NCI-H82 (cell line): ENCODE data around the gene DQX1.

Source experiments
- DNase-seq: peaks from one replicate; lab custom pipeline; 2025; lab: John Stamatoyannopoulos, UW

The DQX1 gene

DNA sequence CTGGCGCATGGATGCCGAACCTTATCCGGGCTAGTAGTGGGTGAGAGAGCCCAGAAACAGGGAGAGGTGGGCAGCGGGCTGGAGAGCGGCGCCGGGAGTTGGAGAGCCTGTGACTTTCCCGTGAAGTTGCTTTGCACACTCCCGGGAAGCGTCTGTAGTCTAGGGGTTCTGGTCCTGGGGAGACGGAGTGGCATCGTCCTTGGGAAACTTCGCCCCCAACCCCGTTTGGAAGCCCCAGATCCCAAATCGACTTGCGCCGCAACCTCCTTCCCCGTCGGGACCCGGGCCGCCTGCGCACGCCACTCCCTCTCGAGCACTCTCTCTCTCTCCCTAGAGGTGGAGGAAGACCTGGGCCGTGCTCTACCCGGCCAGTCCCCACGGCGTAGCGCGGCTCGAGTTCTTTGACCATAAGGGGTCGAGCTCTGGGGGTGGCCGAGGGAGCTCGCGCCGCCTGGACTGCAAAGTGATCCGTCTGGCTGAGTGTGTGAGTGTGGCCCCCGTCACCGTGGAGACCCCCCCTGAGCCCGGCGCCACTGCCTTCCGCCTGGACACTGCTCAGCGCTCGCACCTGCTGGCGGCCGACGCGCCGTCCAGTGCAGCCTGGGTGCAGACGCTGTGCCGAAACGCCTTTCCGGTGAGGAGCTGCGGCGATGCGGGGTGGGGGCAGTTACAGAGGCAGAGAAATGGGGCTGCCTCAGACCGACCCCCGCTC, 28.9 kb upstream of the DQX1 start:
- DNase-seq, result peak; percentile 65

GRCh38 chr2:74553892-74554819, 28.1 kb upstream of the DQX1 start, which contains the start of the genes DOK1 and LOXL3:
TSS of gene DOK1 (plus strand) at chr2:74554720. CDS start at chr2:74554755, 35 bp downstream.
TSS of gene LOXL3 (minus strand) at chr2:74553942. CDS start at chr2:74552634, 1,308 bp downstream.
- peak; percentile 84 for DNase-seq

DNA sequence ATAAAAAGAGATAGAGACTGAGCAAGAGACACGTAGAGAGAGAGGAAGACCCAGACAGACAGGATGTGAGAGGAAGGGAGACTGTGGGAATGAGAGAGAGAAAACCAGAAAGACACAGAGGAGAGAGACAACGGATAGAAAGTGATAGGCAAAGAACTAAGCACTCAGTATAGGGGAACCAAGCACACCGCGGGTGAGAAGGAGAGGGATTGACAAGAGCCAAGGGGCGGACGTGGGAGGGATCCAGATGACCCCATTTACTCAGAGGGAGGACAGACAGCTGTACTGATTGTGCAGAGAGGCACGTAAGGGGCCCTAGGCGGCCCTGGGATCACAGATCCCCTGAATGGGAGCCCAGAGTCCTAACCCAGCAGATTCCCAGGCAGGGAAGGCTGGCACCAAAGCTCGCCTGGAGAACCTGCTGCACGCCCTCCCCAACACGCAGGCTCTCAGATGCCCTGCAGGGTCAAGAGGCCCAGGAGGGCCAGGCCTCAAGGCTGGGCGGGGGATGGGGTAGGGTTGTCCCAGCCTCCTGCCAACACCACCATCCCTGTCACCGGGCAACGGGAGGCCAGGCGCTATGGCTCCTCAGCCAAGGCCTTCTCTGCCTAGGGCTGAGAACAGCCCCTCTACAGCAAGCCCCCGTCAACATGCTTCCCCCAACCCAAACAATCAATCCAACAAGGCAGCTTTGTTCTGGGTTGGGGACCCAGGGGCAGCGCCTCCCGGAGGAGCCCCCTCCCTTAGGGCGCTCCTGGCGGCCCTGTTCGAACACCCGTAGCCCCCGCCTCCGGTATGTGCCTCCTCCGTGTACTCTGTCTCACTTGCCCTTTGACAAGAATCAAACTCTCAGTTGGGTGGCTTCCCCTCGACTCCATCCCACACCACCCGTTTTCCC, 27.1 kb upstream of the DQX1 start:
- DNase-seq, result peak; percentile 56

DNA sequence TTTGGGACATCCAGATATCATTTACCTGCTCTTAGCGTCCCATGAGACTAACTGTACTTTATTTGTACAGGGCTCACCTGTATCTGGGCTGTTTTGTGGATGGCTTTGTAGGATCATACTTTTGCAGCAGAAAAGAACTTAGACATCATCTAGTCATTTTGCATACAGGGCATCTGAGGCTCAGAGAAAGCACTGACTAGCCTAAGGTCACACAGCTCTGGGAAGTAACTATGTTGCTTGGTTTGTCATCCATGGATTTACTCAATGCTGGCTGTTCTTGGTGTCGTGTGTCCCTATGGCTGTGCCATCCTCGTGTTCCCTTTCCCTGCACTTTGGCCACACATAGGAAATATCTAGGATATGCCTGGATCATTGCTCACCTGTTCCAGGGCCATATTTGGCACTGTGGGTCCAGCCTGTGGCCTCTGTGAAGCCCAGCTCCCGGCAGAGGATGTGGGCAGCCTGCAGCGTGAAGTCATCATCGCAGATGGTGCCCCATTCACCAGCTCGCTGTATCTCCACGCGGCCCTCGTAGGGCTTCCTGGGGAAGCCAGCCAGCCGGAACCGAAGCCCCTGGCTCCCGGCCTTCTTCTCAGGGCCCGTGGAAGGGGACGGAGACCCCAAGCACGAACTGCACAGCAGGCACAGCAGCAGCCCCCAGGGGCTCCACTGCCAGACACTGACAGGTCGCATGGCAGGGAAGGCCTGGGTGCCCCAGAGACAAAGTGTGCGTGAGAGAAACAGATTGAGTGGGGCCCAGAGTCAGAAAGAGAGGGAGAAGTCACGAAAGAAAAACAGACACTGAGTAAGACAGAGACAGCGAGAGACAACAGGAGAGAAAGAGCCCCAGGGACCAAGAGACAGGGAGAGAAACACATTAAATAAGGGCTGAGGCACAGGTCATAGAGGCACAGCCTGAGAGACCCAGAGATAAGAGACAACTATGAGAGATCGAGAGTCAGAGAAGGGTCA, 26.2 kb upstream of the DQX1 start:
- no peak for DNase-seq

GRCh38 chr2:74551530-74551929, 25.5 kb upstream of the DQX1 start:
- DNase-seq, result no peak

DNA sequence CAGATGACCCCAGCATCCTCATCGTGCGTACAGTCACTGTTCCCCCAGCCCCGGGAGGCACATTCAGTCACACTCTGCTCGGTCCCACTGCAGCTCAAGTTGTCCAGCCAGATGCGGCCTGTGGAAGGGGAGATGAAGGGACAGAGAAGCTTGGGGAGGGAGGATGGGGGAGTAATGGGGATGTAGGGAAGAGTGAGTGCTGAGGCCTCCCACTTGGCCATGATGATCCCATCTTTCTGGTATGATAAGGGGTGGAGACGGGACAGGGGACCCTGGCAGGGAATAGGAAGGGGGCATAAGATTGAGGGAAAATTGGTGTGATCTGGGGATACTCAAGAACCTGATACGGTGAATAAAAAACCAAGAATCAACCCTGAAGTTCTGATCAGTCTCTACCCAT, 24.2 kb upstream of the DQX1 start:
- no peak for DNase-seq

DNA sequence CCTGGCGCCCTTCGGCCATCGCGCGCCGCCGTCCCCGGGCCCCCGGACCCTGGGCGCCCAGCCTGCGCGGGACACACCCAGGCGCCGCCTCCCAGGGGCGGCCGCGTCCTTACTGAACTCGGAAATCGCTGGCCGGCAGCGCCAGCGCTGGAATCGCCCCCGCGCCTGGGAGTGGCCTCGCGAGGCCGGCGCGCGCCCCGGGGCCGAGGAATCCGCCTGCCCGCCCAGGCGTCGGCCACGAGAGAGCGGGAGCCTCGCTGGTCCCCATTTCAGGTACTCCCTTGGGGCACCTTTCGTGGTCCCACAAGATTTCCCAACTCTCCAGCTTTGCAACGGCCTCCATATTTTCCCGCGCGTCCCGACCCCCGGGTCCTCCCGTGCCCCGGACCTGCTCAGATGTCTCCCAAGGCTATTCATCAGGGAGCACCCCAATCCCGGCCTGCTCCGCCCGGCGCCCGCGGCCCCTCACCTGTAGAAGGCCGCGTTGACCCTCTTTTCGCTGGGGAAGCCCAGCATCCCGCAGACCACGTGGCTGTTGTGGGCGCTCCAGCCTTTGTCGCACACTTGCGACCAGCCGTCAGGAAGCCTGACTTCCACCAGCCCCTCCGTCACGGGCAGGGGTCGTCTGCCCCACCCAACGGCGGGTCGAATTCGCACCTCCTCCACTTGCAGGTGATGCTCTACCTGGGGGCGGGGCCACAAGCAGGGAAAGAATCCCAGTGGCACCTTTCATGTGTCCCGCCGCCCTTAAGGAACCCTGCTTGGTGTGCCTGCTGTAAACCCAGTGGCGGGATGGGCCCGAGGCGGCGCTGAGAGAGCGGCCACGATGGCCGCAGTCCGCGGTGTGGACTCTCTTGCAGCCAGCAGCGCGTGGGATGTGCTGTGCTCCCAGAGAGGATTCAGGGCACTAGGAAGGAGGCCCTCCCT, 23.1 kb upstream of the DQX1 start:
- peak; percentile 78 for DNase-seq

GRCh38 chr2:74548285-74548899, 22.4 kb upstream of the DQX1 start:
- peak; percentile 86 for DNase-seq

DNA sequence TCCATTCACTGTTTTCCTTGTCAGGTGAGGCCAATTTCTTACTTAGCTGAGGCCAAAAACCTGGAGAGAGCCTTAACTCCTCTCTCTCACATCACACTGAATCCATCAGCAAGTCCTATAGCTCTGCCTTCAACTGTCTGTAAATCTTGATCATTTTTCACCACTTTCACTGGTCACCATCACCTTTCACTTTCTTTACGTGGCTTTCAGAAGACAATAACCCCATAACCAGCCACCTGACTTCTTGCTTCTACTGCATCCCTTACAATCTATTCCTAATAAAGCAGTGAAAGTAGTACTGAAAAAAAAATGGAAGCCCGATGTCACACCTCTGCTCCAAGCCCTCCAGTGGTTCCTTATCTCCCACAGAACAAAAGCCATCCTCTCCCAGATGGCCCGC, 20.0 kb upstream of the DQX1 start:
- no peak for DNase-seq

- DNase-seq, result peak; percentile 19
These were observed 18.6 kb upstream of the DQX1 start for GRCh38 chr2:74544634-74545033.

DNA sequence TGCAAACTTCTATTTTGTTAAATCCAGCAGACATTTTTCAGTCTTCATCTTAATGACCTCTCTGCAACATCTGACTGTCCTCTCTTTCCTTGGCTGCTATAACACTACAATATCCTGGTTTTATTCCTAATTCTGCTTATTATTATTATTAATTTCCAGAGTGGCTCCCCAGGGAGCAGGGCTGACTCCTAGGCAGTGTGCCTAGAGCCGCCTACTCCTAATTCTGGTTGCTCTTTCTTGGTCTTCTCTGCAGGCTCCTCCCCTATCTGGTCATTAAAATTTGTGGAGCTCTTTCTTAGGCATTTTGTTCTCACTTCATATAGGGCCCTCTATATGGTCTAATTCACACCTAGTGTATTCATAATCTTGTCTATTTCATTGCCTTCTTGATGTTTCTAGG, 16.9 kb upstream of the DQX1 start:
- DNase-seq, result no peak

GRCh38 chr2:74540291-74540690, 14.3 kb upstream of the DQX1 start:
- no peak for DNase-seq

DNA sequence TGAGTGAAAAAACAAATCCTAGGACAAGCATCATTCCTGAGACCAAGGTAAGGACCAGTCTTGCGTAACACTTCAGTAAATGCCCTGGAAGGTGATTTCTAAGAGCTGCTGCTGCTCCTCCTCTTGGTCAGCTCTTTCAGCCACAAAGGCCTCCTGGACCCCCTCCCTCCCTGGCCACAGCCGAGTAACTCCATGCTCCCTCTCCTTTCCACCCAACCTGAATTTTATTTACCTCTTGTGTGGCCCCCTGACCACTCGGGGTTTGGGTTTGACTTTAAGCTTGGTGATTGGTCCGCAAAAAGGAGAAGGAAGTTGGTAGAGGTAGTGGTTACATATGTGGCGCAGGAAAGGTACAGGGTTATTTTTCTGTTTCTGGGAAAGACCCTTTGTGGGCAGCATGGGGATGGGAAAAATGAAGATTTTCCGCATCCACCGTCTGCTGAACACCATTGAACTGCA, 12.9 kb upstream of the DQX1 start:
- DNase-seq, result no peak

GRCh38 chr2:74537140-74537539, 11.1 kb upstream of the DQX1 start:
- no peak for DNase-seq

- no peak for DNase-seq
These were observed 10.3 kb upstream of the DQX1 start for GRCh38 chr2:74536166-74536950.

- no peak for DNase-seq
These were observed 9.5 kb upstream of the DQX1 start for GRCh38 chr2:74535440-74535965.

DNA sequence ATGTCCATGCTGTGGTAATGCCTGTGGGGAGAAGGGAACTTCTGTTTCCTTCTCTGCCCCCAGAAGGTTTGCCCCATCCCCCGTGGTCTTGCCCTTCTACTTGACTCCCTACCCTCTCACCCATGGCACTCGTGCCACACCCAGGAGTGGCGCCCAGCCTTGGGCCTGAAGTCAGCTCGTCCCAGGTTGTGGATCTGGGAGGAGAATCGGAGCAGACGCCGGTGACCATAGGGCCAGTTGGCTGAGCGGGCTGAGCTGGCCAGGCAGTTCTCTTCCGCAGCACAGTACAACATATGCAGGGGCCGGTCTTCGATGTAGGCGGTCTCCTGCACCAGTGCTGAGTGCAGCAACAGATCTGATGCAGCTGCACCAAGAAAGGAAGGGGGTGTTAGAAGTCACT, 8.4 kb upstream of the DQX1 start:
- DNase-seq, result no peak

- no peak for DNase-seq
These were observed 7.4 kb upstream of the DQX1 start for GRCh38 chr2:74533464-74533863.
